ENCODE measurements around the gene UGT3A1. TPM values are rescaled to one million over a fixed set of nuclear protein-coding genes. Genes with fewer than 3 reads are reported as not detected.

Gene UGT3A1
- total RNA-seq, 6 experiments from 2014 or later: 14.7 to 62.1 (median 30.3) TPM

DNA sequence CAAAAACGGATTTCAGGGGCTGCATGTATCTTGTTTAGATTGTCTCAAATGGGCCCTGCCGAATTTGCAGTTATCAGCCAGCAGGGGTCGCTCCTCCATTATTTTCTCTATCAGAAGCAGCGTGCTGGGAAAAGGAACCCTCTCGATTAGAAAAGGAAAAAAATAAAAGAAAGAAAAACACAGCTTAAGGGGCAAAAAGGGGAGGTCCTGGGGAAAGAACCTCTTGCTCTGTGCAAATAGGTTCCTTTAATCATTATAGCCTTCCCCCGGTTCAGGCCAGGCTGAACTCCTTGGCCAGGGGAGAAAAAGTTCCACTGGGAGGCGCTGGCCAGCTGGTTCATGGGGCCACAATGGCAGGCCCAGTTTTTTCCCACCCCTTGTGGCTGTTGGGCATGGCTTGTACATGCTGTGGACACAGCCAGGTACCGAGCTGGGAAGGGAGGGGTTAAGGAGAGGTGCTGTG lies 27.8 kb downstream of the UGT3A1 start:
- intact Hi-C loops (cut with DNase I): no loop called here
- 61% methylated on average over 8 of the region's 8 CpGs for WGBS (ENCODE audit: insufficient coverage, low coverage, low lambda C conversion rate, missing lambda C conversion rate)
- no peaks in the 10 kb centered on the region for H3K4me1 ChIP-seq
- DNase-seq (no peak), ATAC-seq (no peak)
- TF ChIP-seq, protein P1, sequence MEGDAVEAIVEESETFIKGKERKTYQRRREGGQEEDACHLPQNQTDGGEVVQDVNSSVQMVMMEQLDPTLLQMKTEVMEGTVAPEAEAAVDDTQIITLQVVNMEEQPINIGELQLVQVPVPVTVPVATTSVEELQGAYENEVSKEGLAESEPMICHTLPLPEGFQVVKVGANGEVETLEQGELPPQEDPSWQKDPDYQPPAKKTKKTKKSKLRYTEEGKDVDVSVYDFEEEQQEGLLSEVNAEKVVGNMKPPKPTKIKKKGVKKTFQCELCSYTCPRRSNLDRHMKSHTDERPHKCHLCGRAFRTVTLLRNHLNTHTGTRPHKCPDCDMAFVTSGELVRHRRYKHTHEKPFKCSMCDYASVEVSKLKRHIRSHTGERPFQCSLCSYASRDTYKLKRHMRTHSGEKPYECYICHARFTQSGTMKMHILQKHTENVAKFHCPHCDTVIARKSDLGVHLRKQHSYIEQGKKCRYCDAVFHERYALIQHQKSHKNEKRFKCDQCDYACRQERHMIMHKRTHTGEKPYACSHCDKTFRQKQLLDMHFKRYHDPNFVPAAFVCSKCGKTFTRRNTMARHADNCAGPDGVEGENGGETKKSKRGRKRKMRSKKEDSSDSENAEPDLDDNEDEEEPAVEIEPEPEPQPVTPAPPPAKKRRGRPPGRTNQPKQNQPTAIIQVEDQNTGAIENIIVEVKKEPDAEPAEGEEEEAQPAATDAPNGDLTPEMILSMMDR (IDR thresholded peaks at IDR 0.05): peak; percentile 27 to 51 (median 36)
- no peak for TF ChIP-seq POLR2A (IDR thresholded peaks at IDR 0.05)
- H3K4me3 ChIP-seq: no peak overlapping the region
- no peak overlapping the region for H3K27ac ChIP-seq
- no peaks in the 10 kb centered on the region for H3K27me3 ChIP-seq
- no peaks in the 10 kb centered on the region for H3K9me3 ChIP-seq
- H3K36me3 ChIP-seq: no peaks in the 10 kb centered on the region

DNA sequence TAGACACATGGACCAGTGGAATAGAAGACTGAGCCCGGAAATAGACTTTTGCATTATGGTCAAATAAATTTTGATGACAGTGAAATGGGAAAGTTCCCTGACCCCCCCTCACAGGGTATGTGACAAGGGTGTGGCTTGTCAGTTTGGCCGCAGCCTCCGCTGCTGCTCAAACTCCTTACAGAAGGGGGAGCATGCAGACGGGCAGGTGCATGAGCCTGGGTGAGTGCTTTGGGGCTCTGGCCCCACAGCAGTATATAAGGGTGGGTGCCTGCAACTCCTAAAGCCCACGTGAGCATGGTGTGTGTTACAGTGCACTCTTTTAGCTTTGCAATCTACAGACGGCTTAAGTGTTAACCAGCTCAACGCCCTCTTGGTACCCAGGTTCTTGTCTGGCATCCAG lies 30.9 kb downstream of the UGT3A1 start:
- DNase-seq (no peak), ATAC-seq (no peak)
- Histone ChIP-seq H3K9me3 (no peaks in the 10 kb centered on the region), H3K27me3 (no peaks in the 10 kb centered on the region), H3K27ac (no peak overlapping the region), H3K36me3 (no peaks in the 10 kb centered on the region), H3K4me1 (no peaks in the 10 kb centered on the region), H3K4me3 (no peak overlapping the region)
- intact Hi-C loops (cut with DNase I): no loop called here
- TF ChIP-seq POLR2A (IDR thresholded peaks at IDR 0.05): no peak
- TF ChIP-seq, protein P1 (IDR thresholded peaks at IDR 0.05): no peak
- 51% methylated on average over 3 of the region's 7 CpGs for WGBS (ENCODE audit: insufficient coverage, low coverage, low lambda C conversion rate, missing lambda C conversion rate)

DNA sequence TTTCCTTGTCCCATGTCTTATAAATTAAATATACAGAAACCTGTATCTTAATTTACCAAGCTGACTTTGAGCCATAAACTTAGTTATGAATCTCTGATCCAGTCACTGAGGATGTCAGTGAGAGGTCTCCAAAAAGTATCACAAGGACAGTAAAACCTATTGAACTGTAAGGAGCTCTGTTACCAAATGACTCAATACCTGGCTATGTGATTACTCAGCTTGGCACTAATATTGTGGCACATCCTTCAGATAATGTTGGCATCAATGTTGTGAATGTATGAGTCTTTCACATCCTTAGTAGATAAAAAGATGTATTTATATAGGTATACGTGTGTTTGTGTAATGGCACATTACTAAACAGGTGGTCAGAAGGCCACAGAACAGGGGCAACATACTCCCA lies 34.8 kb downstream of the UGT3A1 start:
- Histone ChIP-seq H3K27ac (no peak overlapping the region), H3K27me3 (no peaks in the 10 kb centered on the region), H3K36me3 (no peaks in the 10 kb centered on the region), H3K9me3 (no peaks in the 10 kb centered on the region), H3K4me1 (no peaks in the 10 kb centered on the region), H3K4me3 (no peak overlapping the region)
- intact Hi-C loops (cut with DNase I): no loop called here
- WGBS (ENCODE audit: insufficient coverage, low coverage, low lambda C conversion rate, missing lambda C conversion rate): 90% methylated on average over 1 of the region's 1 CpG
- ATAC-seq: no peak
- no peak for TF ChIP-seq POLR2A (IDR thresholded peaks at IDR 0.05)
- TF ChIP-seq, protein P1 (IDR thresholded peaks at IDR 0.05): no peak
- no peak for DNase-seq

DNA sequence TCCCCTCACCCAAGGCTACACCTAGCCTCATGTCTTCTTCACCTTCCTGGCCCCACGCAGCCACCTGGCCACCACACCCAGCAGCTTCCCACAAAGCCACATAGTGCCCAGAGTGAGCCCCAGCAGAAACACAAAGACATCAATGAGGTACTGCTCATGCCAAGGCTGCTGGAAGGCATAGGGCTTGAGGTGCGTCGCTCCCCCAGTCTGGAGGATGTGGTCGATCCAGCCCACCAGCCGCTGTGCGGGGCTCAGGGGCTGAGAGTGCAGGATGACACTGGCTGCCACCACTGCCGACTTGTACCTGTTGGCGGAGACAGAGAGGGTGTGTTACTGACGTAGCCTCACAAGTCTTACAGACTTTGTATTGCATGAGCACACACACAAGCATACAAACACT lies 37.0 kb downstream of the UGT3A1 start:
- intact Hi-C loops (cut with DNase I): no loop called here
- TF ChIP-seq, protein P1 (IDR thresholded peaks at IDR 0.05): no peak
- TF ChIP-seq POLR2A (IDR thresholded peaks at IDR 0.05): no peak
- Histone ChIP-seq H3K27me3 (no peaks in the 10 kb centered on the region), H3K27ac (no peak overlapping the region), H3K9me3 (no peaks in the 10 kb centered on the region), H3K36me3 (no peaks in the 10 kb centered on the region), H3K4me1 (no peaks in the 10 kb centered on the region), H3K4me3 (no peak overlapping the region)
- DNase-seq (no peak), ATAC-seq (peak in 1 of 4 donors; percentile 18)
- 64% methylated on average over 6 of the region's 9 CpGs for WGBS (ENCODE audit: insufficient coverage, low coverage, low lambda C conversion rate, missing lambda C conversion rate)

DNA sequence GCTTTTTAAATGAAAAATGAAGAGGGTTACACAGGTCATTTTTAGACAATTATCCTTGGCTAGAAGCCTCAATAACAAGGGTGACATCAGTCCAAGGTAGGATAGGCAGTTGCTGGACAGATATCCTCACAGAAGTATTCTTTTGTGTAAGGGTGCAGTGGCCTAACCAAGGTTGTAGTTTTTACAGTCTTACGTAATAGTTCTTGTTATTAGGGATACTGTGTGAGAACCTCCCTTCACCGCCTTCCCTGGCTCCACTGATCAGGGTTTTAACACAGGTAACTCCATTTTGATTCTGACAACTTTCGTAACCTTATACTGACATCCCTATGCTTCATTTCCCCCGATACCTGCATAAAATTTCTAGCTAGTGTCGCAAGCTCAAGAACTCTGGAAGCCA lies 44.1 kb downstream of the UGT3A1 start:
- DNase-seq: no peak
- Histone ChIP-seq H3K4me3 (no peak overlapping the region), H3K36me3 (no peaks in the 10 kb centered on the region), H3K4me1 (no peaks in the 10 kb centered on the region), H3K27ac (no peak overlapping the region), H3K27me3 (no peaks in the 10 kb centered on the region), H3K9me3 (no peaks in the 10 kb centered on the region)
- no peak for TF ChIP-seq POLR2A (IDR thresholded peaks at IDR 0.05)
- TF ChIP-seq, protein P1 (IDR thresholded peaks at IDR 0.05): no peak
- WGBS (ENCODE audit: insufficient coverage, low coverage, low lambda C conversion rate, missing lambda C conversion rate): 76% methylated on average over 4 of the region's 5 CpGs
- ATAC-seq: no peak
- intact Hi-C loops (cut with DNase I): no loop called here
